Measurements from ENCODE around the gene COIL. TPM values are rescaled to one million over a fixed set of nuclear protein-coding genes. Genes with fewer than 3 reads are reported as not detected.

Gene COIL
- total RNA-seq, 1 donor = 11.9 TPM

DNA sequence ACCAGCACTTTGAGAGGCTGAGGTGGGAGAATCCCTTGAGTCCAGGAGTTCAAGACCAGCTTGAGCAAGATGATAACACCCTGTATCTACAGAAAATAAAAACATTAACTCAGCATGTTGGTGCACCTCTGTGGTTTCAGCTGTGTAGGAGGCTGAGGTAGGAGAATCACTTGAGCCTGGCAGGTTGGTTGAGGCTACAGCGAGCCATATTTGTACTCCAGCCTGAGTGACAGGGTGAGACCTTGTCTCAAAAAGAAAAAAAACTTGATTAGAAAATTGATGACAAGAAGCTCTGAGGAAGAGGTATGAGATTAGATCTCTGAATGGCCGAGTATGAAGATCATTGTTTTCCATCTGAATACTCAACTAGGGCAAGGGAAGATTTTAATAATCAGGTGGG, 48.1 kb upstream of the COIL start:
- no peak overlapping the region for H2AFZ ChIP-seq (ENCODE audit: low read length)
- no peaks in the 10 kb centered on the region for H3K36me3 ChIP-seq (ENCODE audit: insufficient read depth, low read length)
- no peaks in the 10 kb centered on the region for H3K27me3 ChIP-seq (ENCODE audit: insufficient read depth, low read length)
- no peak for DNase-seq (ENCODE audit: insufficient read length, low spot score, missing footprints)
- TF ChIP-seq, protein P1, sequence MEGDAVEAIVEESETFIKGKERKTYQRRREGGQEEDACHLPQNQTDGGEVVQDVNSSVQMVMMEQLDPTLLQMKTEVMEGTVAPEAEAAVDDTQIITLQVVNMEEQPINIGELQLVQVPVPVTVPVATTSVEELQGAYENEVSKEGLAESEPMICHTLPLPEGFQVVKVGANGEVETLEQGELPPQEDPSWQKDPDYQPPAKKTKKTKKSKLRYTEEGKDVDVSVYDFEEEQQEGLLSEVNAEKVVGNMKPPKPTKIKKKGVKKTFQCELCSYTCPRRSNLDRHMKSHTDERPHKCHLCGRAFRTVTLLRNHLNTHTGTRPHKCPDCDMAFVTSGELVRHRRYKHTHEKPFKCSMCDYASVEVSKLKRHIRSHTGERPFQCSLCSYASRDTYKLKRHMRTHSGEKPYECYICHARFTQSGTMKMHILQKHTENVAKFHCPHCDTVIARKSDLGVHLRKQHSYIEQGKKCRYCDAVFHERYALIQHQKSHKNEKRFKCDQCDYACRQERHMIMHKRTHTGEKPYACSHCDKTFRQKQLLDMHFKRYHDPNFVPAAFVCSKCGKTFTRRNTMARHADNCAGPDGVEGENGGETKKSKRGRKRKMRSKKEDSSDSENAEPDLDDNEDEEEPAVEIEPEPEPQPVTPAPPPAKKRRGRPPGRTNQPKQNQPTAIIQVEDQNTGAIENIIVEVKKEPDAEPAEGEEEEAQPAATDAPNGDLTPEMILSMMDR (IDR thresholded peaks at IDR 0.05; ENCODE audit: extremely low read depth, low read depth, low read length) = no peak
- H3K79me2 ChIP-seq (ENCODE audit: insufficient read depth, low read length) = no peaks in the 10 kb centered on the region
- no peak overlapping the region for H3K27ac ChIP-seq (ENCODE audit: low read depth, low read length)
- H3K9me3 ChIP-seq (ENCODE audit: low read depth, low read length) = no peaks in the 10 kb centered on the region
- no peaks in the 10 kb centered on the region for H3K4me1 ChIP-seq (ENCODE audit: insufficient read depth, low read length)
- H4K20me1 ChIP-seq (ENCODE audit: insufficient read depth, low read length) = no peaks in the 10 kb centered on the region
- H3K4me3 ChIP-seq (ENCODE audit: insufficient read depth, low read length) = no peak overlapping the region
- no peak overlapping the region for H3K4me2 ChIP-seq (ENCODE audit: insufficient read depth, low read length)

GRCh38 chr17:57006040-57006439, 45.2 kb upstream of the COIL start:
- Histone ChIP-seq H3K4me3 (ENCODE audit: insufficient read depth, low read length) (no peak overlapping the region), H3K27me3 (ENCODE audit: insufficient read depth, low read length) (no peaks in the 10 kb centered on the region), H2AFZ (ENCODE audit: low read length) (no peak overlapping the region), H3K9me3 (ENCODE audit: low read depth, low read length) (no peaks in the 10 kb centered on the region), H3K4me2 (ENCODE audit: insufficient read depth, low read length) (no peak overlapping the region), H4K20me1 (ENCODE audit: insufficient read depth, low read length) (no peaks in the 10 kb centered on the region), H3K79me2 (ENCODE audit: insufficient read depth, low read length) (no peaks in the 10 kb centered on the region), H3K27ac (ENCODE audit: low read depth, low read length) (no peak overlapping the region), H3K36me3 (ENCODE audit: insufficient read depth, low read length) (no peaks in the 10 kb centered on the region), H3K4me1 (ENCODE audit: insufficient read depth, low read length) (no peaks in the 10 kb centered on the region)
- no peak for DNase-seq (ENCODE audit: insufficient read length, low spot score, missing footprints)
- TF ChIP-seq, protein P1 (IDR thresholded peaks at IDR 0.05; ENCODE audit: extremely low read depth, low read depth, low read length) = no peak

DNA sequence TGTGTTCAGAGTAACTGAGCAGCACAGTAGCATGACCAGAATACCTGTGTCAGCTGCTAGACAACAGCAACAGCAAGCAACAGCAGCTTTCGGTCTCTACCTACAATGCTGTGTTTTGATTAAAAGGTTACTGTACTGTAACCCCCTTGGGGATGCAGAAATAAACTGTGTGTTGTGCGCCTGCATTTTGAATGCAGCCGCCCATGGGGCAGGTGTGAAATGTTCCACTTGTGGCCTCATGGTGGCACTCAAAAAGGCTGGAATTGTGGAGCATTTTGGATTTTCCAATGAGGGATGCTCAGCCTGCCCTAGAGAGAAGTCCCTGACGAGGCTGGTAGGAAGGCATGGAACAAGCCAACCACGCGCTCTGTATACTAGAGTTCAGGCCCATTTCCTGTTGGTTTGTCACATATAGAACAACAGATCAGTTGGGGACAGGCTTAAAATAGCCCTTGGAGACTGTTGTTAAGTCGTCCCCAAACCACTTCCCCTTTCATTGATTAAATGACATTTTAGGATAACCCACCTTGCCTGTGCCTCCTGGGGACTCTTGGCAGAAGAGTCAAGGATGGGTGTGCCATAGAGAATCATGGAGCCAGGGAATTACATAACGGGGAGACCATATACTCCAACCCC, 44.2 kb upstream of the COIL start:
- H4K20me1 ChIP-seq (ENCODE audit: insufficient read depth, low read length) = no peaks in the 10 kb centered on the region
- no peak overlapping the region for H3K4me3 ChIP-seq (ENCODE audit: insufficient read depth, low read length)
- TF ChIP-seq, protein P1 (IDR thresholded peaks at IDR 0.05; ENCODE audit: extremely low read depth, low read depth, low read length) = no peak
- H3K27ac ChIP-seq (ENCODE audit: low read depth, low read length) = no peak overlapping the region
- H3K4me1 ChIP-seq (ENCODE audit: insufficient read depth, low read length) = no peaks in the 10 kb centered on the region
- DNase-seq (ENCODE audit: insufficient read length, low spot score, missing footprints) = no peak
- H3K27me3 ChIP-seq (ENCODE audit: insufficient read depth, low read length) = no peaks in the 10 kb centered on the region
- no peak overlapping the region for H3K4me2 ChIP-seq (ENCODE audit: insufficient read depth, low read length)
- H3K79me2 ChIP-seq (ENCODE audit: insufficient read depth, low read length) = no peaks in the 10 kb centered on the region
- H2AFZ ChIP-seq (ENCODE audit: low read length) = no peak overlapping the region
- H3K36me3 ChIP-seq (ENCODE audit: insufficient read depth, low read length) = no peaks in the 10 kb centered on the region
- no peaks in the 10 kb centered on the region for H3K9me3 ChIP-seq (ENCODE audit: low read depth, low read length)

- H3K36me3 ChIP-seq (ENCODE audit: insufficient read depth, low read length) = no peaks in the 10 kb centered on the region
- TF ChIP-seq, protein P1 (IDR thresholded peaks at IDR 0.05; ENCODE audit: extremely low read depth, low read depth, low read length) = no peak
- no peaks in the 10 kb centered on the region for H3K9me3 ChIP-seq (ENCODE audit: low read depth, low read length)
- no peak overlapping the region for H2AFZ ChIP-seq (ENCODE audit: low read length)
- H3K79me2 ChIP-seq (ENCODE audit: insufficient read depth, low read length) = no peaks in the 10 kb centered on the region
- no peaks in the 10 kb centered on the region for H3K4me1 ChIP-seq (ENCODE audit: insufficient read depth, low read length)
- H3K27ac ChIP-seq (ENCODE audit: low read depth, low read length) = no peak overlapping the region
- H3K4me2 ChIP-seq (ENCODE audit: insufficient read depth, low read length) = no peak overlapping the region
- no peaks in the 10 kb centered on the region for H3K27me3 ChIP-seq (ENCODE audit: insufficient read depth, low read length)
- H4K20me1 ChIP-seq (ENCODE audit: insufficient read depth, low read length) = no peaks in the 10 kb centered on the region
- H3K4me3 ChIP-seq (ENCODE audit: insufficient read depth, low read length) = no peak overlapping the region
- no peak for DNase-seq (ENCODE audit: insufficient read length, low spot score, missing footprints)
Observed at GRCh38 chr17:57002904-57003303, 42.1 kb upstream of the COIL start.
